ENCODE results near the gene MYL7.

Gene MYL7

GRCh38 chr7:44101303-44101965 is 39.7 kb downstream of the MYL7 start:
- no peak for DNase-seq (ENCODE audit: low read depth)
- H3K4me3 ChIP-seq (ENCODE audit: low read length), result no peak overlapping the region
- no peak for TF ChIP-seq CTCF (conservative IDR thresholded peaks at IDR 0.05; ENCODE audit: low read depth, low read length)

GRCh38 chr7:44100458-44101302 is 40.5 kb downstream of the MYL7 start:
- DNase-seq (ENCODE audit: low read depth), result peak; percentile 43
- no peak overlapping the region for H3K4me3 ChIP-seq (ENCODE audit: low read length)
- no peak for TF ChIP-seq CTCF (conservative IDR thresholded peaks at IDR 0.05; ENCODE audit: low read depth, low read length)

GRCh38 chr7:44099669-44100068 is 41.5 kb downstream of the MYL7 start:
- no peak overlapping the region for H3K4me3 ChIP-seq (ENCODE audit: low read length)
- DNase-seq (ENCODE audit: low read depth), result no peak
- no peak for TF ChIP-seq CTCF (conservative IDR thresholded peaks at IDR 0.05; ENCODE audit: low read depth, low read length)

GRCh38 chr7:44098092-44099068 is 42.8 kb downstream of the MYL7 start:
- no peak for TF ChIP-seq CTCF (conservative IDR thresholded peaks at IDR 0.05; ENCODE audit: low read depth, low read length)
- no peak for DNase-seq (ENCODE audit: low read depth)
- H3K4me3 ChIP-seq (ENCODE audit: low read length), result no peak overlapping the region

GRCh38 chr7:44097064-44097932 is 43.8 kb downstream of the MYL7 start:
- no peak for TF ChIP-seq CTCF (conservative IDR thresholded peaks at IDR 0.05; ENCODE audit: low read depth, low read length)
- no peak for DNase-seq (ENCODE audit: low read depth)
- H3K4me3 ChIP-seq (ENCODE audit: low read length), result no peak overlapping the region

- no peak for TF ChIP-seq CTCF (conservative IDR thresholded peaks at IDR 0.05; ENCODE audit: low read depth, low read length)
- no peak for DNase-seq (ENCODE audit: low read depth)
- no peak overlapping the region for H3K4me3 ChIP-seq (ENCODE audit: low read length)
These were observed 44.7 kb downstream of the MYL7 start for GRCh38 chr7:44096326-44096881.
